ENCODE results near the gene PRRC2C. TPM values are rescaled to one million over a fixed set of nuclear protein-coding genes. Genes with fewer than 3 reads are reported as not detected.
"Not testable (repeated sequence)": the region's sequence is repeated elsewhere in the genome, so short reads cannot be mapped to it uniquely, and the experiment has no call there.

The PRRC2C gene
- total RNA-seq, 6 experiments from 2014 or later: 125 to 144 (median 136) TPM

DNA sequence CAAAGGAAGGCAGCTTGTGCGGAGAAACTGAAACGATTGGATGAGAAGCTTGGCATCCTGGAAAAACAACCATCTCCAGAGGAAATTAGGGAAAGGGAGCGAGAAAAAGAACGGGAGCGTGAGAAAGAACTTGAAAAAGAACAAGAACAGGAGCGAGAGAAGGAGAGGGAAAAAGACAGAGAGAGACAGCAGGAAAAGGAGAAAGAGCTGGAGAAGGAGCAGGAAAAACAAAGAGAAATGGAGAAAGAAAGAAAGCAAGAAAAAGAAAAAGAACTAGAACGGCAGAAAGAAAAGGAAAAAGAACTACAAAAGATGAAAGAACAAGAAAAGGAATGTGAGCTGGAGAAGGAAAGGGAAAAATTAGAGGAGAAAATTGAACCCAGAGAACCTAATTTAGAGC, 47.2 kb downstream of the PRRC2C start:
- H3K36me3 Mint-ChIP-seq (ENCODE audit: low read depth): peaks cover 61% of the 10 kb centered on the region
- no peak overlapping the region for H3K27ac Mint-ChIP-seq
- no peak overlapping the region for H3K4me3 Mint-ChIP-seq
- no peaks in the 10 kb centered on the region for H3K9me3 Mint-ChIP-seq
- TF ChIP-seq, protein P1, sequence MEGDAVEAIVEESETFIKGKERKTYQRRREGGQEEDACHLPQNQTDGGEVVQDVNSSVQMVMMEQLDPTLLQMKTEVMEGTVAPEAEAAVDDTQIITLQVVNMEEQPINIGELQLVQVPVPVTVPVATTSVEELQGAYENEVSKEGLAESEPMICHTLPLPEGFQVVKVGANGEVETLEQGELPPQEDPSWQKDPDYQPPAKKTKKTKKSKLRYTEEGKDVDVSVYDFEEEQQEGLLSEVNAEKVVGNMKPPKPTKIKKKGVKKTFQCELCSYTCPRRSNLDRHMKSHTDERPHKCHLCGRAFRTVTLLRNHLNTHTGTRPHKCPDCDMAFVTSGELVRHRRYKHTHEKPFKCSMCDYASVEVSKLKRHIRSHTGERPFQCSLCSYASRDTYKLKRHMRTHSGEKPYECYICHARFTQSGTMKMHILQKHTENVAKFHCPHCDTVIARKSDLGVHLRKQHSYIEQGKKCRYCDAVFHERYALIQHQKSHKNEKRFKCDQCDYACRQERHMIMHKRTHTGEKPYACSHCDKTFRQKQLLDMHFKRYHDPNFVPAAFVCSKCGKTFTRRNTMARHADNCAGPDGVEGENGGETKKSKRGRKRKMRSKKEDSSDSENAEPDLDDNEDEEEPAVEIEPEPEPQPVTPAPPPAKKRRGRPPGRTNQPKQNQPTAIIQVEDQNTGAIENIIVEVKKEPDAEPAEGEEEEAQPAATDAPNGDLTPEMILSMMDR (IDR thresholded peaks at IDR 0.05): no peak
- H3K27me3 Mint-ChIP-seq (ENCODE audit: insufficient read depth): no peaks in the 10 kb centered on the region
- H3K4me1 Mint-ChIP-seq (ENCODE audit: low read depth): no peaks in the 10 kb centered on the region
- no peak for DNase-seq

DNA sequence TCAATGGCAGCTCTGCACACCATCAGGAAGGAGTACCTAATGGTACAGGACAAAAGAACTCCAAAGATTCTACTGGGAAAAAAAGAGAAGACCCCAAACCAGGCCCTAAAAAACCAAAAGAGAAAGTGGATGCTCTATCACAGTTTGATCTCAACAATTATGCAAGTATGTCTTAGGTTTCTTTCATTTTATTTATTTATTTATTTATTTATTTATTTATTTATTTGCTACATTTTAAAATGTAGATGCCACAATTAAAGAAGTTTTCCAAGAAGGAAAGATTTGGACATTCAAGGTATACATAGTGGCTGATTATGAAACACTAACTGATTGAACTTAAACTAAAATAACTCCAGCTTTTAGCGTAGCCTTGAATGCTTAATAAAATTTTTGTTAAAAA, 60.2 kb downstream of the PRRC2C start:
- Mint-ChIP-seq H3K4me3 (no peak overlapping the region), H3K4me1 (ENCODE audit: low read depth) (no peaks in the 10 kb centered on the region), H3K27ac (no peak overlapping the region), H3K27me3 (ENCODE audit: insufficient read depth) (no peaks in the 10 kb centered on the region), H3K36me3 (ENCODE audit: low read depth) (peaks cover 52% of the 10 kb centered on the region), H3K9me3 (no peaks in the 10 kb centered on the region)
- no peak for DNase-seq
- TF ChIP-seq, protein P1 (IDR thresholded peaks at IDR 0.05): no peak

DNA sequence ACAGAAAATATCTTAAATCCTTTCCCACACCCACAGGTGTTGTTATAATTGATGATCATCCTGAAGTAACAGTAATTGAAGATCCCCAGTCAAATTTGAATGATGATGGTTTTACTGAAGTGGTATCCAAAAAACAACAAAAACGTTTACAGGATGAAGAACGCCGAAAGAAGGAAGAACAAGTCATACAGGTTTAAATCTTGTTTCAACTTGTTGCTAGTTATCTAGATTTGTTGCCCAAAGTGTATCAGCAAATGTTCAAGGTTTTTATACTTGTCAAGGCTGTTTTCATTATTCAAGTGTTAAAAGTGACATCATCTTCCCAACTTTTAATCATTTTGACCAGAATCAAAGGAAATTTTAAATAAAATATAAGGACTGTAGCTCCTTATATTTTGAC, 64.7 kb downstream of the PRRC2C start:
- Mint-ChIP-seq H3K36me3 (ENCODE audit: low read depth) (peaks cover 61% of the 10 kb centered on the region), H3K9me3 (no peaks in the 10 kb centered on the region), H3K27ac (no peak overlapping the region), H3K27me3 (ENCODE audit: insufficient read depth) (no peaks in the 10 kb centered on the region), H3K4me1 (ENCODE audit: low read depth) (peaks cover 9% of the 10 kb centered on the region; the same call in 1 of the 2 replicates), H3K4me3 (no peak overlapping the region)
- no peak for DNase-seq
- TF ChIP-seq, protein P1 (IDR thresholded peaks at IDR 0.05): no peak

DNA sequence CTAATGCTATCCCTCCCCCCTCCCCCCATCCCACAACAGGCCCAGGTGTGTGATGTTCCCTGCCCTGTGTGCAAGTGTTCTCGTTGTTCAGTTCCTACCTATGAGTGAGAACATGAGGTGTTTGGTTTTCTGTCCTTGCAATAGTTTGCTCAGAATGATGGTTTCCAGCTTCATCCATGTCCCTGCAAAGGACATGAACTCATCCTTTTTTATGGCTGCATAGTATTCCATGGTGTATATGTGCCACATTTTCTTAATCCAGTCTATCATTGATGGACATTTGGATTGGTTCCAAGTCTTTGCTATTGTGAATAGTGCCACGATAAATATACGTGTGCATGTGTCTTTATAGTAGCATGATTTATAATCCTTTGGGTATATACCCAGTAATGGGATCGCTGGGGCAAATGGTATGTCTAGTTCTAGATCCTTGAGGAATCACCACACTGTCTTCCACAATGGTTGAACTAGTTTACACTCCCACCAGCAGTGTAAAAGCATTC, 65.3 kb downstream of the PRRC2C start:
- not testable (repeated sequence) for DNase-seq; H3K27me3 Mint-ChIP-seq (ENCODE audit: insufficient read depth); H3K4me1 Mint-ChIP-seq (ENCODE audit: low read depth); H3K27ac Mint-ChIP-seq; H3K9me3 Mint-ChIP-seq; H3K4me3 Mint-ChIP-seq
- H3K36me3 Mint-ChIP-seq (ENCODE audit: low read depth): peaks cover 67% of the 10 kb centered on the region

DNA sequence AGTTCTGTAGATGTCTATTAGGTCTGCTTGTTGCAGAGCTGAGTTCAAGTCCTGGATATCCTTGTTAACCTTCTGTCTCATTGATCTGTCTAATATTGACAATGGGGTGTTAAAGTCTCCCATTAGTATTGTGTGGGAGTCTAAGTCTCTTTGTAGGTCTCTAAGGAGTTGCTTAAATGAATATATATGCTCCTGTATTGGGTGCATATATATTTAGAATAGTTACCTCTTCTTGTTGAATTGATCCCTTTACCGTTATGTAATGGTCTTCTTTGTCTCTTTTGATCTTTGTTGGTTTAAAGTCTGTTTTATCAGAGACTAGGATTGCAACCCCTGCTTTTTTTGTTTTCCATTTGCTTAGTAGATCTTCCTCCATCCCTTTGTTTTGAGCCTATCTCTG, 68.6 kb downstream of the PRRC2C start:
- not testable (repeated sequence) for H3K27me3 Mint-ChIP-seq (ENCODE audit: insufficient read depth); H3K4me3 Mint-ChIP-seq; H3K27ac Mint-ChIP-seq; H3K4me1 Mint-ChIP-seq (ENCODE audit: low read depth); H3K9me3 Mint-ChIP-seq; DNase-seq
- H3K36me3 Mint-ChIP-seq (ENCODE audit: low read depth): peaks cover 78% of the 10 kb centered on the region

DNA sequence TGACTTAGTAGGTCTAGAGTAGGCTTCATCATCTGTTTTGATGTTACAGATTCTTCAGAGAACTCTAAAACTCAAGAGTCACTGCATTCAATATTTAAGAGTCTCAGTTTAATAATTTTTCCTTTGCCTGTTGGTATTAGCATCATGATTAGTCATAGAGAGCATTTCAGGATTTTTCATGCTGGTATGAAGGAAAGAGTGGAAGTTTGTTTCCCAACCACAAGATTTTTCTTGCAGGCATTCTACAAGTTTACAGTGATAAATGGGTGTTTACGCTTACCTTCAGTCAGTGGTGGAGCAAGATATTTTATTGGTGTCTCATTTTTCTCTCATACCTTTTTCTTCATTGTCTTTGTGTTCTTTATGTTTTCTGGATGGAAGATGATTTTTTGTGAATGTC, 78.3 kb downstream of the PRRC2C start:
- H3K27me3 Mint-ChIP-seq (ENCODE audit: insufficient read depth): no peaks in the 10 kb centered on the region
- H3K27ac Mint-ChIP-seq: no peak overlapping the region
- peak; percentile 43 for DNase-seq
- TF ChIP-seq, protein P1 (IDR thresholded peaks at IDR 0.05): no peak
- no peak overlapping the region for H3K4me3 Mint-ChIP-seq
- peaks cover 36% of the 10 kb centered on the region for H3K36me3 Mint-ChIP-seq (ENCODE audit: low read depth)
- H3K4me1 Mint-ChIP-seq (ENCODE audit: low read depth): no peaks in the 10 kb centered on the region; the same call in 1 of the 2 replicates
- H3K9me3 Mint-ChIP-seq: no peaks in the 10 kb centered on the region

DNA sequence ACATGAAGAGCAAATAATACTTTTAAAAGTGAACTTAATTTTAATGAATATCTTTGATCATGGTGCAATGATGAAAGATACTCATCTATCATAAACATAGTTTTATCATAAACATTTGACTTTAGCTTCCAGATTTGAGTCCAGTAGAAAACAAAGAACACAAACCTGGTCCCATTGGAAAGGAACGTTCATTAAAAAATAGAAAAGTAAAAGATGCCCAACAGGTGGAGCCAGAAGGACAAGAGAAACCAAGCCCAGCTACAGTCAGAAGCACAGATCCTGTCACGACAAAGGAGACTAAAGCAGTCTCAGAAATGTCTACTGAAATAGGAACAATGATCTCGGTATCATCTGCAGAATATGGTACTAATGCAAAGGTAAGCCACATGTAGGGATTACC, 81.1 kb downstream of the PRRC2C start:
- peaks cover 5% of the 10 kb centered on the region; the same call in 1 of the 2 replicates for H3K4me1 Mint-ChIP-seq (ENCODE audit: low read depth)
- H3K4me3 Mint-ChIP-seq: no peak overlapping the region
- no peak overlapping the region for H3K27ac Mint-ChIP-seq
- TF ChIP-seq, protein P1 (IDR thresholded peaks at IDR 0.05): peak; percentile 29; the same call in 1 of the 2 replicates
- H3K36me3 Mint-ChIP-seq (ENCODE audit: low read depth): peaks cover 18% of the 10 kb centered on the region
- H3K27me3 Mint-ChIP-seq (ENCODE audit: insufficient read depth): no peaks in the 10 kb centered on the region
- peak; percentile 4 for DNase-seq
- H3K9me3 Mint-ChIP-seq: no peaks in the 10 kb centered on the region

Measured in HFFc6 (cell line).